Pancreas (tissue), 10 donors: ENCODE measurements around the gene FIBIN. TPM values are rescaled to one million over a fixed set of nuclear protein-coding genes. Genes with fewer than 3 reads are reported as not detected.
A peak's percentile ranks its signal among the peaks of the same experiment; 100 is the strongest.

ENCODE experiments used
- ATAC-seq, 4 donors: fragments of 200-7000 bp; cut with Tn5 transposase; one replicate each; pipeline versions ENCODE4 v1.8.0 to v1.9.1; 2020; ENCODE audit warnings: mild to moderate bottlenecking in 4 of 4, moderate library complexity in 4 of 4
- DNase-seq, 6 donors: peaks; one replicate each; pipeline ENCODE4 v3.0.0-alpha.2; 2020
- FAIRE-seq: peaks from 2 replicates; lab custom pipeline; 2012; peaks lifted over from hg19 to GRCh38; lab: Jason Lieb, UNC
- H3K27ac ChIP-seq, 4 donors: fragments of 200-600 bp; sonication (generic); 1 replicate in 3 of 4; 2 replicates in 1 of 4; pipeline versions ENCODE4 v1.5.0 to v1.8.0; 2020
- H3K27me3 ChIP-seq, 4 donors: fragments of 200-600 bp; one replicate each; pipeline ENCODE4 v1.8.0; 2021
- H3K36me3 ChIP-seq, 3 donors: fragments of 200-600 bp; sonication (generic) in 1 of 3; one replicate each; pipeline versions ENCODE4 v1.5.0 to v1.8.0; 2020 to 2021
- H3K4me1 ChIP-seq, 3 donors: fragments of 200-600 bp; one replicate each; pipeline ENCODE4 v1.8.0; 2021
- H3K4me3 ChIP-seq, 4 donors: fragments of 200-600 bp; sonication (generic) in 2 of 4; one replicate each; pipeline versions ENCODE4 v1.5.0 to v1.8.0; 2020 to 2021
- H3K9me3 ChIP-seq, 4 donors: fragments of 200-600 bp; one replicate each; pipeline ENCODE4 v1.8.0; 2021
- whole genome bisulfite sequencing, 2 donors: extraction: QIAGEN DNeasy Blood & Tissue Kit; methylation state at CpG; one replicate each; pipeline ENCODE4 v1.1.7; 2013; 5-methylcytosine and 5-hydroxymethylcytosine counted together
- intact Hi-C, 3 donors: fragments of 100-400 bp; cut with DNase I; formaldehyde crosslinking; loops; one replicate each; pipeline versions ENCODE4 v1.11.1 to v1.14.2; 2022
- polyA plus RNA-seq, 2 donors: library from polyadenylated mRNA; stranded (reverse); fragments of 200-250 nt; gene quantifications; one replicate each; pipeline ENCODE4 v1.2.3, GENCODE V29; 2013
- total RNA-seq, 6 donors: library from RNA; stranded (reverse); fragmentation: NEBNext Ultra II Directional in 4 of 6; extraction: Animal tissue kit (Norgen Biotek cat#: 25700) in 4 of 6; gene quantifications; one replicate each; pipeline versions ENCODE4 v1.2.1 to v1.2.4, GENCODE V29; 2021 to 2023
- TF ChIP-seq, protein P1 (sequence below), 4 donors: fragments of 200-600 bp; sonication (generic) in 3 of 4; IDR thresholded peaks; one replicate each; pipeline versions ENCODE4 v1.5.0 to v1.8.0; 2021; ENCODE audit warnings: antibody characterized with exemption in 4 of 4
- donor health status: healthy with polysubstance abuse.
- donor health status: DM: no; HTN: no; CAD: no; lungs with moderate emphysema.
- donor health status: DM: no; HTN: no; CAD: no.
- donor health status: control.
- donor health status: control.
- donor health status: Bipolar disorder and iron deficiency.
- donor health status: DM: yes; HTN: yes; CAD: no.
- donor health status: DM: no; HTN: no; CAD: no.
- donor health status: DM: no; HTN: no; CAD: no.
- donor health status: DM: yes; HTN: yes; CAD: no.

FIBIN gene
- 1 to 10 TPM; 1.0 to 4.5 (median 2.8) TPM for total RNA-seq
- polyA plus RNA-seq, result 1 to 10 TPM; 1.3 to 2.7 TPM

DNA sequence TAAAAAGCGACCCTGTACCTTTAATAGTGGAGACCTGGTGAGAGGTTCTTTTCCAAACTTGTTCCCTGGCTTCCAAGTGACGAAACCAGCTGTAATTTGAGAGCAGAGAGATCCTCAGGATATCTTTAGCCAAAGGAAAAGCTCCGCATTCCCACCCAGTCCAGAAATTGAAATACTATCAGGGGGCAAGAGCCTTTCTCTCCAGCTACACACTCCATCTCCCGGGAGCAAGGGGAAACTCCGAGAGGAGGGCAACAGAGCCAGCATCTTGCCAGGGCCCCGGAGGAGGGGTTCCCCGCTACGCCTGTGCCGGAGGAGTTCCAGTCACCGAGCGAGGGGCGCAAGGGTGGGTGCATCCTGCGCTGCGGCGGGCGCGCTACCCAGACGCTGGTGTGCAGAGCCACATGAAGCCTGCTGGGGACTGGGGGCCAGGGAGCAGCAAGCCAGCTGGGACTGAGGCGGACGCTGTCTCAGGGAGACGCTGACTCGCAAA, at the start of gene FIBIN:
Gene FIBIN (plus strand): TSS at position 148 of the 493 bp plus-strand sequence. CDS start 415 bp downstream, outside the sequence.
- intact Hi-C loops, result no loop called here
- H3K27me3 ChIP-seq, result no peaks in the 10 kb centered on the region
- H3K36me3 ChIP-seq, result no peaks in the 10 kb centered on the region
- peak within 1 kb of the TSS in 1 of 4 donors; percentile 10 for H3K27ac ChIP-seq
- no peaks in the 10 kb centered on the region for H3K9me3 ChIP-seq
- WGBS, 2 donors, result 2% methylated on average over 22 of the region's 22 CpGs
- FAIRE-seq (no peak), ATAC-seq (peak; percentile 49 to 72 (median 60)), DNase-seq (peak in 4 of 6 donors; percentile 9 to 59 (median 39))
- TF ChIP-seq, protein P1, sequence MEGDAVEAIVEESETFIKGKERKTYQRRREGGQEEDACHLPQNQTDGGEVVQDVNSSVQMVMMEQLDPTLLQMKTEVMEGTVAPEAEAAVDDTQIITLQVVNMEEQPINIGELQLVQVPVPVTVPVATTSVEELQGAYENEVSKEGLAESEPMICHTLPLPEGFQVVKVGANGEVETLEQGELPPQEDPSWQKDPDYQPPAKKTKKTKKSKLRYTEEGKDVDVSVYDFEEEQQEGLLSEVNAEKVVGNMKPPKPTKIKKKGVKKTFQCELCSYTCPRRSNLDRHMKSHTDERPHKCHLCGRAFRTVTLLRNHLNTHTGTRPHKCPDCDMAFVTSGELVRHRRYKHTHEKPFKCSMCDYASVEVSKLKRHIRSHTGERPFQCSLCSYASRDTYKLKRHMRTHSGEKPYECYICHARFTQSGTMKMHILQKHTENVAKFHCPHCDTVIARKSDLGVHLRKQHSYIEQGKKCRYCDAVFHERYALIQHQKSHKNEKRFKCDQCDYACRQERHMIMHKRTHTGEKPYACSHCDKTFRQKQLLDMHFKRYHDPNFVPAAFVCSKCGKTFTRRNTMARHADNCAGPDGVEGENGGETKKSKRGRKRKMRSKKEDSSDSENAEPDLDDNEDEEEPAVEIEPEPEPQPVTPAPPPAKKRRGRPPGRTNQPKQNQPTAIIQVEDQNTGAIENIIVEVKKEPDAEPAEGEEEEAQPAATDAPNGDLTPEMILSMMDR (IDR thresholded peaks at IDR 0.05), result no peak
- H3K4me3 ChIP-seq, result peak within 1 kb of the TSS; percentile 7 to 44 (median 30)
- H3K4me1 ChIP-seq, result no peaks in the 10 kb centered on the region

DNA sequence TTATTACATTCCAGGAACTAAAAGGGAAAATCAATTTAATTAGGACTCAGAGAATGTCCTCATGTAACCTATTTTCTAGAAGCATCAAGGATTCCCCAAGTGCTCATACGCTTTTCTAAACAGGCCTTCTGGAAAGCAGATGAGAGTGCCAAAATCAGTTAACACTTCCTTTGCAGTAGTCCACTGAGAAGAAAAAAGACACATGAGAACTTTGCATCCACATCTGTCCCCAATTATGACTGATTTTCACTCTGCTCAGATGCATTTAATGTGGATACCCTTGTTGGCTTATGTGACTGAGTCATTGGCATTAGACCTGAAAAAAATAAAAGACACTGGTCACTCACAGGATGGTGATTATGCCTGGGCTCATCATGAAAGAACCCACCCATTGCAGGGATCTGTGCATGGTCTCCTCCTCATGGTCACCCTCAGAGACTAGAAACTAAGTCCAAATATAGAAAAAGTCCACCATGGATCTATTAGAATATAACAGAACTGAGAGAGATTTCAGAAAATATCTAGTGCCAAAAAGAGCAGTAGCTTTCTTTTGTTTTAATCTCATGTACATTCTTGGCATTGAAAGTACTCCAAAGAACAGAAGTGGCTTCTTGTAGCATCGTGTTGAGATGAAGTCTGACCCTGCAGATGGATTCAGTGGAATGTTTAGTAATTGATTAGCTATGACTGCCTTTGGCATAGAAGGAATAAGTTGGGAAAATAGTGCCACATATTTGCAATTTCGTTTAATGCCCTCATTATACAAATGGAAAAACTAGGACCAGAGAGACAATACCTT, 48.8 kb upstream of the FIBIN start:
- ATAC-seq, result no peak
- Histone ChIP-seq H3K4me3 (no peak overlapping the region), H3K36me3 (no peaks in the 10 kb centered on the region), H3K4me1 (no peaks in the 10 kb centered on the region), H3K9me3 (no peaks in the 10 kb centered on the region), H3K27me3 (no peaks in the 10 kb centered on the region), H3K27ac (no peak overlapping the region)
- WGBS, 2 donors, result 24 to 29% methylated on average over 3 of the region's 3 CpGs
- TF ChIP-seq, protein P1 (IDR thresholded peaks at IDR 0.05), result no peak
- no peak for DNase-seq
- FAIRE-seq, result no peak
- intact Hi-C loops, result no loop called here

DNA sequence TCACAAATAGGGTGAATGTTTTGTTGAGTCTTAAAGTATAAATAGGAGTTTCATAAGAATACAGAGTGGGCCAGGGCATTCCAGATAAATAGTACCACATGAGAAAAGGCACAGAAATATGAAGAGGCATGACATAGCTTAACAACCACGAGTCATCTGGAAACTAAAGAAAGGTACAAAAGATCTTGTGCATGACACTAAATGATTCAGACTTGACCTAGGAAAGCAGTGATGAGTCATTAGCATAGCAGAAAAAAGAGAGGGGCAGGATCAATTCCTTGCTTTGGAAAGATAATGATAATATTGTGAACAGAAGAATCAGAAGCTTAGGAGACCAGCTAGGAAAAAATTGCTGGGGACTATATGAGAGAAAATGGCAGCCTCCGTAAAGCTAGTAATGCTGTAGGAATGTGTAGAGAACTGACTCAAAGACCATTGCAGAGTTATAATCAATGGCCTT, 47.6 kb upstream of the FIBIN start:
- Histone ChIP-seq H3K9me3 (no peaks in the 10 kb centered on the region), H3K4me1 (no peaks in the 10 kb centered on the region), H3K27ac (no peak overlapping the region), H3K36me3 (no peaks in the 10 kb centered on the region), H3K27me3 (no peaks in the 10 kb centered on the region), H3K4me3 (no peak overlapping the region)
- intact Hi-C loops, result no loop called here
- TF ChIP-seq, protein P1 (IDR thresholded peaks at IDR 0.05), result no peak
- WGBS, 2 donors, result 63 to 67% methylated on average over 2 of the region's 2 CpGs
- DNase-seq (no peak), ATAC-seq (no peak), FAIRE-seq (no peak)

DNA sequence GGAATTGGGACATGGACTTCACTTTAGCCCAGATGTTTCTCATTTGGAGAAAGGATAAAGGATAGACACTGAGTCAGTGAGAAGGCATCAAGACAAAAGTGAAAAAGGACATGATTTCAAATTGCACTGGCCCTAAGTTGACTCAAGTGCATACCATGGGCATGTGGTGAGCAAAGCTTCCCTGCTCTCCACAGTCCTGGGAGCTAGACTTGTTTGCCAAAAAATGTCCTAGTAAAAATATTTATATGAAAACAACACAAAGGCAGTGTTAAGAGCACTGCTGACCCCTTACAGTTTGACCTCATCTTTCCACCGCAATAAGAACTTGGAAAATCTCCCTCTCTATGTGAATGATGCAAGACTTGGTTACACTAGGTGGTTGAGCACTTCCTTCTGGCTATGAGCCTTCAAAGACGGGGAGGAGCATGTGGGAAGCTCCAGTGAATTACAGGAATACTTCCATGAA, 46.5 kb upstream of the FIBIN start:
- Histone ChIP-seq H3K27ac (no peak overlapping the region), H3K9me3 (no peaks in the 10 kb centered on the region), H3K27me3 (no peaks in the 10 kb centered on the region), H3K4me1 (no peaks in the 10 kb centered on the region), H3K36me3 (no peaks in the 10 kb centered on the region), H3K4me3 (no peak overlapping the region)
- ATAC-seq (peak in 3 of 4 donors; percentile 70 to 78 (median 72)), FAIRE-seq (peak; percentile 71), DNase-seq (no peak)
- 47 to 51% methylated on average over 2 of the region's 2 CpGs for WGBS, 2 donors
- intact Hi-C loops, result no loop called here
- TF ChIP-seq, protein P1 (IDR thresholded peaks at IDR 0.05), result no peak
